HCEC 1CT (cell line): Measurements from ENCODE around the gene RHOD.

Experiments used
- DNase-seq: peaks from one replicate; pipeline ENCODE4 v3.0.0-alpha.2; 2017

The RHOD gene

GRCh38 chr11:67062526-67063373 is 6.1 kb downstream of the RHOD start:
- DNase-seq = no peak

- DNase-seq = no peak
Measured at GRCh38 chr11:67066333-67066709, 9.7 kb downstream of the RHOD start.

GRCh38 chr11:67071420-67072284 is 15.0 kb downstream of the RHOD start:
- DNase-seq = no peak

- DNase-seq = no peak
Measured at GRCh38 chr11:67072295-67072694, 15.6 kb downstream of the RHOD start.

- DNase-seq = no peak
Measured at GRCh38 chr11:67073908-67074307, 17.3 kb downstream of the RHOD start.

- no peak for DNase-seq
Measured at GRCh38 chr11:67076202-67076601, 19.6 kb downstream of the RHOD start.

GRCh38 chr11:67079065-67079705 is 22.5 kb downstream of the RHOD start:
- no peak for DNase-seq

GRCh38 chr11:67082071-67082791 is 25.6 kb downstream of the RHOD start:
- no peak for DNase-seq

- no peak for DNase-seq
Measured at GRCh38 chr11:67083786-67084366, 27.2 kb downstream of the RHOD start.

- no peak for DNase-seq
Measured at GRCh38 chr11:67085617-67086016, 29.0 kb downstream of the RHOD start.

- no peak for DNase-seq
Measured at GRCh38 chr11:67090717-67091116, 34.1 kb downstream of the RHOD start.

GRCh38 chr11:67095214-67095507 is 38.5 kb downstream of the RHOD start:
- DNase-seq = no peak

- DNase-seq = no peak
Measured at GRCh38 chr11:67098799-67099429, 42.3 kb downstream of the RHOD start.

- no peak for DNase-seq
Measured at GRCh38 chr11:67099831-67100324, 43.2 kb downstream of the RHOD start.

GRCh38 chr11:67102664-67103063 is 46.0 kb downstream of the RHOD start:
- DNase-seq = no peak

GRCh38 chr11:67105964-67106363 is 49.3 kb downstream of the RHOD start:
- DNase-seq = no peak

GRCh38 chr11:67111261-67111660 is 54.6 kb downstream of the RHOD start:
- DNase-seq = no peak

GRCh38 chr11:67113231-67113721 is 56.6 kb downstream of the RHOD start:
- no peak for DNase-seq

- no peak for DNase-seq
Measured at GRCh38 chr11:67114275-67114896, 57.7 kb downstream of the RHOD start.

GRCh38 chr11:67116758-67117105 is 60.1 kb downstream of the RHOD start:
- no peak for DNase-seq

- no peak for DNase-seq
Measured at GRCh38 chr11:67117176-67117575, 60.5 kb downstream of the RHOD start.
